ENCODE results near the gene KCMF1.

GRCh38 chr2:84924173-84925106 is 46.5 kb upstream of the KCMF1 start:
- TF ChIP-seq CTCF (IDR thresholded peaks at IDR 0.05) (no peak), POLR2A (IDR thresholded peaks at IDR 0.05) (peak in 2 of 4 donors; percentile 18 to 24), POLR2AphosphoS5 (IDR thresholded peaks at IDR 0.05) (peak; percentile 39), EP300 (IDR thresholded peaks at IDR 0.05) (peak in 2 of 4 donors; percentile 20 to 45)

Measured in upper lobe of left lung (tissue), 4 donors.